DMS53 treated with DMSO at 0.1 percent for 48 hours (cell line): ENCODE measurements around the gene TDRD5.
"Not testable (repeated sequence)": the region's sequence is repeated elsewhere in the genome, so short reads cannot be mapped to it uniquely, and the experiment has no call there.

Source experiments
- DNase-seq: peaks from one replicate; lab custom pipeline; 2025; ENCODE audit not compliant: unreplicated experiment; lab: John Stamatoyannopoulos, UW

Gene TDRD5

DNA sequence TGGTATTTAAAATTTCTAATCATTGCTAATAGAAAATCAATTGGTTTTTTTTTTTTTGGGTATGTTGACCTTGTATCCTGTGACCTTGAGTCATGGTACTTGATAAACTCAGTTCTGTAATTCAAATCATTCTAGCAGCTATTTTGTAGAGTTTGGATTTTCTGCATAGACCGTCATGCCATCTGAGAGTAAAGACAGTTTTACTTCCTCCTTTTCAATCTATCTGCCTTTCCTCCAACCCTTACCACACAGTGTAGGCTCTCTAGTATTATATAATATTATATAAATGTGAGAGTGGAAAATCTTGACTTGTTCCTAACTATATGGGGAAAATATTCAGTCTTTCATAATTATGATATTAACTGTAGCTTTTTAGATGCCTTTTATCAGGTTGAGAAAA lies 7.0 kb downstream of the TDRD5 start:
- DNase-seq: no peak

DNA sequence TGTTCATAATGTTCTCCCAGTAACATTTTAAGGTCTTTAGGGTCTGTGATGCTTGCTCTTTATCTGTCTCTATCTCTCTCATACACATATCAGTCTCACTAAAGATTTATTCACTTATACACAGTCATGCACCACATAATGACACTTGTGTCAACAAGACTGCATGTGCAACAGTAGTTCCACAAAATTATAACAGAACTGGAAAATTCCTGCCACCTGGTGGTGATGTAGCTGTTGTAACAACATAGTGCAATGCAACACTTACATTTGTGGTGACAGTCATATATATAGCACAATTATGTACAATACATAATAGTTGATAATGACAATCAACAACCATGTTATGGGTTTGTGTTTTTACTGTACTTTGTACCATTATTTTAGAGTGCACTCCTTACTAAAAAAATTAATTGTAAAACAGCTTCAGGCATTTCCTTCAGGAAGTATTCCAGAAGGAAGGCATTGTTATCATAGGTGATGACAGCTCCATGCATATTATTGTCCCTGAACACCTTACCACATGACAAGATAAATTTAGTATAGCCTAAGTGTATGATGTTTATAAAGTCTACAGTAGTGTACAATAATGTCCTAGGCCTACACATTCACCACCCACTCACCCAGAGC lies 8.1 kb downstream of the TDRD5 start:
- DNase-seq: peak; percentile 79

DNA sequence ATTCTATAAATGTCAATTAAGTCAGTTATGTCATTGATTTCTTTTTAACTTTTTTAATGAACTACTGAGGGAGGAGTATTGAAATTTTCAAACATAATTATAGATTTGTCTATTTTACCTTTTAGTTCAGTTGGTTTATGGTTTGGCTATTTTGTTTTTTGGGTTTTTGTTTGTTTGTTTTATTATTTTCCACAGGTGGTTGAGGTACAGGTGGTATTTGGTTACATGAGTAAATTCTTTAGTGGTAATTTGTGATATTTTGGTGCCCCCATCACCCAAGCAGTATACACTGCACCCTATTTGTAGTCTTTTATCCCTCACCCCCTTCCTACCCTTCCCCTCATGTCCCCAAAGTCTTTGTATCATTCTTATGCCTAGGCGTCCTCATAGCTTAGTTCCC lies 9.5 kb downstream of the TDRD5 start:
- DNase-seq: no peak

DNA sequence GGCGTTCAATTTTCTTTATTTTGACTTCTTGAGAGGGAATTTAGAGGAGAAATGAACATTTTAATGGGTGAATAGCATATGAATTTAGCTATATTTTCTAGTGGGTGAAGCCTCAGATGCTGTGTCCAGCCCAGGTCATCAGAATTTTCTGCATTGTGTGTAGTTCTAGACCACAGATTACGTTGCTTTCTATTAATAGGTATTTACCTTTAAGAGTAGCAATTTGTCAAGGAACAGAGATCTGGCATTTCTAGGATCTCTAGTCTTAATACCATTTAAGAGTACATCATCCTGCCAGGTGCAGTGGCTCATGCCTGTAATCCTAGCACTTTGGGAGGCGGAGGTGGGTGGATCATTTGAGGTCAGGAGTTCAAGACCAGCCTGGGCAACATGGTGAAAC lies 20.7 kb downstream of the TDRD5 start:
- DNase-seq: no peak

- no peak for DNase-seq
Observed at GRCh38 chr1:179630719-179631118, 39.1 kb downstream of the TDRD5 start.

- DNase-seq: no peak
Observed at GRCh38 chr1:179632868-179633267, 41.2 kb downstream of the TDRD5 start.

DNA sequence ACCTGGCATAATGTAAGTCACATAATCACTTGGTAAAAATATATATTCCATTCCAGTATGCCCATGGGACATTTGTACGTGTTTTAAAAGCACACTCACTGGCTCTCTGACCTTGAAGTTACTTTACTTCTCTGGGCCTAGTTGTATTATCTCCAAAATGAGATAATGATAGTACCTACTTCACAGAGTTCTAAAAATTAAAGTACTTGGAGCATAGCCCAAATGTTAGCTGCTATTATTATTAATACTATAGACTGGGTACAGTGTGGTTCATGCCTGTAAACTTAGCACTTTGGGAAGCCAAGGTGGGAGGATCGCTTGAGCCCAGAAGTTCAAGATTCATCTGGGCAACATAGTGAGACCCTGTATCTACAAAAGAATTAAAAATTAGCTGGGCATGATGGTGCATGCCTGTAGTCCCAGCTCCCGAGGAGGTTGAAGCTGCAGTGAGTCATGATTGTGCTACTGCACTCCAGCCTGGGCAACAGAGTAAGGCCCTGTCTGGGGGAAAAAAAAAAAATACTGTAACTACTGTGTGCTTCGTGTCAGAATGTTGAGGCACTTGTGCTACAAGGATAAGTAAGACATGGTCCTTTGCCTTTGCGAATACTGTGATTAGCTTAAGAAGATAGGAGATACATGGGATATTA lies 45.7 kb downstream of the TDRD5 start:
- DNase-seq: no peak

DNA sequence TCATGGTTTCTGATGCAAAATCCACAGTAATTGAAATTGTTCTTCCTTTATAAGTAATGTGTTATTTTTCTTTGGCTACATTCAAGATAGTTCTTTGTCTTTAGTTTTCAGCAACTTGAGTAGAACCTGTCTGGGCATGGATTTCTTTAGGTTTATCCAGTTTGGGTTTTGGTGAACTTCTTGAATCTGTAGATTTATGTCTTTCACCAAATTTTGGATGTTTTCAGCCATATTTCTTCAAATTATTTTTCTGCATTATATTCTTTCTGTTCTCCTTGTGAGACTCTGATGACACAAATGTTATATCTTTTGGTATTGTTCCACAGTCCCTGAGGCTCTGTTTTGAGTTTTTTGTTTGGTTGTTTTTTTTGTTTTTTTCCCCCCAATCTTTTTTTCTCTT lies 69.4 kb downstream of the TDRD5 start:
- DNase-seq: no peak

GRCh38 chr1:179663810-179664209 lies 72.2 kb downstream of the TDRD5 start:
- no peak for DNase-seq

GRCh38 chr1:179677882-179678281 lies 86.2 kb downstream of the TDRD5 start:
- DNase-seq: no peak

DNA sequence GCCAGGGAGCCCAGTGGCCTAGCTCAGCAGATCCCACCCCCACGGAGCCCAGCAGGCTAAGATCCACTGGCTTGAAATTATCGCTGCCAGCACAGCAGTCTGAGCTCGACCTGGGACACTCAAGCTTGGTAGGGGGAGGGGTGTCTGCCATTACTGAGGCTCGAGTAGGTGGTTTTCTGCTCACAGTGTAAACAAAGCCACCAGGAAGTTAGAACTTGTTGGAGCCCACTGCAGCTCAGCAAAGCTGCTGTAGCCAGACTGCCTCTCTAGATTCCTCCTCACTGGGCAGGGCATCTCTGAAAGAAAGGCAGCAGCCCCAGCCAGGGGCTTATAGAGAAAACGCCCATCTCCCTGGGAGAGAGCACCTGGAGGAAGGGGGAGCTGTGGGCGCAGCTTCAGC lies 102.9 kb downstream of the TDRD5 start:
- not testable (repeated sequence) for DNase-seq

- peak; percentile 5 for DNase-seq
Observed at GRCh38 chr1:179702946-179703539, 111.4 kb downstream of the TDRD5 start.

DNA sequence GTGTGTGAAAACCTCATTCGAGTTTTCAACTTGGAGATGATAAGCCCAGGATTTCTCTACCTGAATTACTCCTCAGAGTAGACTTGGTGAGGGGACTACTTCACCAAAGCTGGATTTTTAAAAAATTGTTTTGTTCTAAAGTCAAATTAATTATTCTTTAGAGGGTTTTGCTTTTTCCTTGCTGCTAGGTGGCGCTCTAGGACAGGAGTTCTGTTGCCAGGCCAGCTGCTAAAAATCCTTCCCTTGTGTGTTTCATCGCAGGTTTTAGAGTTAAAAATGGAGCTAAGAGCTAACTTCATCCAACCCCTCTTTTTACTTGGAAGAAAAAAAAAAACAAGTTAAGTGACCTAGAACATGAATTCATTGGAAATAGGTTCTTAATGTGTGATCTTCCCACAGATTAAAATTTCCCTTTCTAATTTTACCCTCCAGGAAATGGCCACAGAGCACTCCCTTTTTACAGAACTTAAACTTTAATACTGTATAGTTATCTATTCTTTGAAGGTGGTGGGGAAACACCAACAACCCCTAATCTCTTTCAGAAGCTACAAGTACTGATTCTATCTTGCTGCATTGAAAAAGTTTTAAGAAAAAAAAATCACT lies 114.8 kb downstream of the TDRD5 start:
- peak; percentile 33 for DNase-seq

DNA sequence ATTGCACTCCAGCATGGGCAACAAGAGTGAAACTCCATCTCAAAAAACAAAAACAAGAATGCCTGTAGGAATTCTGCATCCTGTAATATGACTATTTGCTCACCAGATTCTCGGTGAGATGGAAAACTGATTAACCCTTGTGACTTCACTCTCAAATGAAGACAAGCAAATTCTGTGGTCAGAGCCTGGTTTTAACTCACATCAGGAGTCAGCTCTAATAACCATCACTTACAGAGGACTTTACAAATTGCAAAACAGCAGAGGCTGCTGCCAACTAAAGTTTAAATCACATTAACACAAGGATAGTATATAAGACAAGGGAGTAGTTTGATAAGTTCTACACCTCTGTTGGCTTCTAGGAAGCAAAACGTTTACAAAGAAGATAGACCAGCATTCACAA lies 115.8 kb downstream of the TDRD5 start:
- no peak for DNase-seq

GRCh38 chr1:179708434-179709195 lies 117.0 kb downstream of the TDRD5 start:
- DNase-seq: no peak

DNA sequence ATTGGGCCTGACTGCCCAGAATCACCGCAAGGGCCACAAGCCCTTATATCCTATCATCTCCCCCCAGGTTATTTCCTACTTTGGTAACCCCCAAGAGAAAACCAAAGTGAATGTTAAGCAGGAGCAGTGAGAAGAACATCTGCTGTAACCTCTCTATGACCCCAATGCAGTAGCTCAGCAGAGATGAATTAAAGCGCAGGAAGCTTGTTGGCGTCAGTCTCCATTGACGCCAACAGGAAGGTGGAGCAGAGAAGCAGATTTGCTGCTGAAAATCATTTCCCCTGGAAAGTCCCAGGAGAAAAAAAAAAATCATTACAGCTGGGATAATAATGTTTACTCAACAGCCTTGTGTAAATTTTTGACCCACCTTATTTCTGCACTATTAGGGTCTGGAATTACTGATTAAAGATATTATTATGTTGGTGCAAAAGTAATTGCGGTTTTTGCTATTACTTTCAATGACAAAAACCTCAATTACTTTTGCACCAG lies 118.3 kb downstream of the TDRD5 start:
- DNase-seq: peak; percentile 18

- DNase-seq: no peak
Observed at GRCh38 chr1:179714159-179714558, 122.5 kb downstream of the TDRD5 start.

DNA sequence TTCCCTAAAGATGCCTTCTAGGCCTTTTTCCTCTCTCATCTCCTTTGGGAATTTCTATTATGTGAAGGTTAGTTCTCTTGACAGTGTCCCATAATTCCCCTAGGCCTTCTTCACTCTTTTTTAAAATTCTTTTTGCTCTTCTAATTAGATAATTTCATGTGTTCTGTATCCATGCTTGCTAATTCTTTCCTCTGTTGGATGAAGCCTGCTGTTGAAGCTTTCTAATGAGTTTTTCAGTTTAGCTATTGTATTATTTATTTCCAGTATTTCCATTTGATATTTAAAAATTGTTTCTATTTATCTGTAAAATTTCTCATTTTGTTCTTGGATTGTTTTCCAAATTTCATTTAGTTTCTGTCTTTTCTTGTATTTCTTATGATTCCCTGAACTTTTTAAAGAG lies 123.0 kb downstream of the TDRD5 start:
- no peak for DNase-seq

DNA sequence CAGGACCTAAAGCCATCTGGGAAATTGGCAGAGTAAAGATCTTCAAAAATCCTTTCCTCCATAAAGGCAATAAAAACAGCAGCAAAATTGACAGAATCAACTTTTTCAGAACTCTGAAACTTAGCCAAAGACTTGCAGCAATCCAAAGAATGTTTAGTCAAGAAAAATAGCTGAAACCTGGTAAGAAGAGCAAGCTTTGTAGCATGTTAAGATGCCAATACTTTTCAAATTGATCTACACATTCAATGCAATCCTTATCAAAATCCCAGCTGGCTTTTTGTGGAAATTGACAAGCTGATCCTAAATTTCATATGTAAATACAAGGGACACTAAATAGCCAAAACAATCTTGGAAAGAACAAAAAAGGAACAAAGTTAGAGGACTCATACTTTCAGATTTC lies 127.6 kb downstream of the TDRD5 start:
- DNase-seq: no peak

DNA sequence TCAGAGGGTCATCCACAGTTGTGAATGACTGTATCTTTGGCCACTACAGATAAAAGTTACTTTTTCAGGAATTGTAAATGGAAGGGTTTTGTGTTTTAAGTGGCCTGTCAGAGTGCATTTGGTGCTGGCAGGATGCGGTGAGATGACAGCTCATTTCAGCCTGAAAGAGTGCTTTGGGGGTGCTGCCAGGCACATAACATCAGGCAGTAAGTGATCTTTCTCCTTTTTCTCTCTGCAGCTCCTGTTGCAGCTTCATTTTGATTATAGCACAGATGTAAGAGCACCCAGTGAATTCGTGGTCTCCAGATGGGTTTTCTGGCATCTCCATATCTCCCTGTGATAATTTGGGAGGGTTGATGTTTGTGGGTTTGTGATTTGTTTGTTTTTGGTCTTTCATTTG lies 136.6 kb downstream of the TDRD5 start:
- DNase-seq: no peak

DNA sequence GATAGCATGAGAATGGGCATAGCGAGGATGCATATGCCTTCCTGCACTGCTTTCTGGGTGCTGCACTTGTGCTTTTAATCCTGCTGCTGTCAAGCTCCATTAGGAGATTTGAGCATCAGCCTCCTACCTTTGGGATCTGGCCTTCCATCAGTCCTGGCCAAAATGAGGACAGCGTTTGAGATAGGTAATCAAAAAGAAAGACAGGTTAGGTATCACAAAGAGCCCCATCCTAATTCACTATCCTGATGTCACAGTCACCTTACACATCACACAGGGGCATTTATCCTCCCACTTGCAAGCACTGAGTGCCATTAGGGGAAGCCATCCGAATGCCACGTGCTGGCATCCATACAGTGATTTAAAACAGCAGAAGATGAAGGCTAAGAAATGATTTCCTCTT lies 138.2 kb downstream of the TDRD5 start:
- no peak for DNase-seq
